Psoas muscle (tissue), 8 donors: ENCODE measurements around the gene HEXD. TPM values are rescaled to one million over a fixed set of nuclear protein-coding genes. Genes with fewer than 3 reads are reported as not detected.

Experiments used
- ATAC-seq, 4 donors: fragments of 200-7000 bp; cut with Tn5 transposase; one replicate each; pipeline ENCODE4 v1.9.1; 2020; ENCODE audit warnings: moderate library complexity in 3 of 4, mild to moderate bottlenecking in 2 of 4
- DNase-seq, 2 donors: peaks; one replicate each; pipeline ENCODE4 v3.0.0-alpha.2; 2020
- H3K27ac ChIP-seq: fragments of 200-600 bp; one replicate; pipeline ENCODE4 v1.8.0; 2022
- H3K27me3 ChIP-seq, 3 donors: fragments of 200-600 bp in 1 of 3; one replicate each; pipeline versions ENCODE4 v1.6.1 to v1.8.0; 2013 to 2022; ENCODE audit warnings: low read length in 2 of 3, mild to moderate bottlenecking in 2 of 3, moderate library complexity in 1 of 3; ENCODE audit not compliant: insufficient read depth in 3 of 3
- H3K36me3 ChIP-seq, 2 donors: fragments of 200-600 bp in 1 of 2; one replicate each; pipeline versions ENCODE4 v1.6.1 to v1.8.0; 2013 to 2022; ENCODE audit warnings: low read depth in 1 of 2, mild to moderate bottlenecking in 1 of 2, moderate library complexity in 1 of 2; ENCODE audit not compliant: insufficient read depth in 1 of 2
- H3K4me1 ChIP-seq: fragments of 200-600 bp; one replicate; pipeline ENCODE4 v1.8.0; 2022
- H3K4me3 ChIP-seq: fragments of 200-600 bp; one replicate; pipeline ENCODE4 v1.8.0; 2022; ENCODE audit warnings: mild to moderate bottlenecking
- H3K9me3 ChIP-seq: fragments of 200-600 bp; one replicate; pipeline ENCODE4 v1.8.0; 2022
- CTCF ChIP-seq: fragments of 200-600 bp; IDR thresholded peaks from one replicate; pipeline ENCODE4 v1.8.0; 2022; ENCODE audit warnings: antibody characterized with exemption
- WGBS, 3 donors: extraction: QIAGEN DNeasy Blood & Tissue Kit; methylation state at CpG; one replicate each; pipeline versions ENCODE4 v1.1.6 to v1.1.7; 2013; 5-methylcytosine and 5-hydroxymethylcytosine counted together
- intact Hi-C, 2 donors: fragments of 100-400 bp; cut with DNase I; formaldehyde crosslinking; loops; one replicate each; pipeline versions ENCODE4 v1.11.0 to v1.14.2; 2022
- polyA plus RNA-seq, 3 donors: library from polyadenylated mRNA; stranded (reverse); fragments of 200-250 nt; gene quantifications; one replicate each; pipeline ENCODE4 v1.2.3, GENCODE V29; 2013
- total RNA-seq, 4 donors: library from RNA; stranded (reverse); fragmentation: NEBNext Ultra II Directional in 2 of 4; extraction: Animal tissue kit (Norgen Biotek cat#: 25700) in 2 of 4; gene quantifications; one replicate each; pipeline versions ENCODE4 v1.2.1 to v1.2.4, GENCODE V29; 2021 to 2023
- donor health status: healthy with polysubstance abuse.
- donor health status: DM: no; HTN: no; CAD: no; lungs with moderate emphysema.
- donor health status: Bipolar disorder and iron deficiency.
- donor health status: healthy.
- donor health status: DM: yes; HTN: yes; CAD: no.
- donor health status: DM: no; HTN: no; CAD: no.
- donor health status: DM: no; HTN: no; CAD: no.
- donor health status: DM: yes; HTN: yes; CAD: no.

Gene HEXD
- total and polyA plus RNA-seq, 7 donors, result 17.4 to 29.8 (median 21.3) TPM

DNA sequence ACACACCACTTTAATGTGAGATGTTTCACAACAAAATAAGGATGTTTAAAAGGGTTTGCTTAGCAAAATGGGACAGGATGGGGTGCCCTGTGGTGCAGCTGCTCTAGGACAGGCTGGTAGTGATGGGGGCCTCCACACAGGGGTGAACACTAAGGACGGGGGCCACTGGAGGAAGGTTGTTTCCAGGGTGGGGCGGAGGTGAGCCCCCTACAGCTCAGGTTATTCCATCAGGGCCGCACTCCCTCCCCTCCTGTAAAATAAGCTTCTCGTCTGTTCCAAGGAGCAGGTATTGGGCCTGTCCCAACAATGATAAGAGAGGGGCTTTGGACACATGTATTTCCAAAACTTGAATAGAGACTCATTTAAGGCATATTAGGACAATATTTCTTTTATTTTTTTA is 1.9 kb upstream of the HEXD start:
- WGBS, 3 donors, result 93 to 94% (median 93%) methylated on average over 4 of the region's 4 CpGs
- no peak for ATAC-seq
- no peak overlapping the region for H3K4me3 ChIP-seq
- peaks cover 15% of the 10 kb centered on the region for H3K4me1 ChIP-seq
- no peak for TF ChIP-seq CTCF
- no peaks in the 10 kb centered on the region for H3K27me3 ChIP-seq
- intact Hi-C loops, result no loop called here
- peaks cover 0 to 37% of the 10 kb centered on the region in 2 donors for H3K36me3 ChIP-seq
- H3K9me3 ChIP-seq, result no peaks in the 10 kb centered on the region
- H3K27ac ChIP-seq, result no peak overlapping the region
- no peak for DNase-seq

DNA sequence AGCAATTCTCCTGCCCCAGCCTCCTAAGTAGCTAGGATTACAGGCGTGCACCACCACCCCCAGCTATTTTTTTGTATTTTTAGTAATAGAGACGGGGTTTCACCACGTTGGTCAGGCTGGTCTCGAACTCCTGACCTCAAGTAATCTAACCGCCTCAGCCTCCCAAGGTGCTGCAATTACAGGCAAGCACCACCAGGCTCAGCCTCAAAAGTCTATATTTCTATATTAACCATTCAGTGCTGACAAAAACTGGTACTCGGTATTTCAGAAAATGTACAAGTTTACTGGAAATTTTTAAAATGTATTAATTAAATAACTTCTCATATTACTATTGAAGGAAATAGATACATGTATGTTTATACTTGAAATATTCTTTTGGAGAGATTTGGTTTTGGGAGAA is 1.4 kb upstream of the HEXD start:
- Histone ChIP-seq H3K9me3 (no peaks in the 10 kb centered on the region), H3K27ac (no peak overlapping the region), H3K36me3 (peaks cover 0 to 42% of the 10 kb centered on the region in 2 donors), H3K4me1 (peaks cover 15% of the 10 kb centered on the region), H3K4me3 (no peak overlapping the region), H3K27me3 (no peaks in the 10 kb centered on the region)
- DNase-seq (no peak), ATAC-seq (no peak)
- WGBS, 3 donors, result 89 to 92% (median 92%) methylated on average over 6 of the region's 6 CpGs
- no peak for TF ChIP-seq CTCF
- intact Hi-C loops, result no loop called here

DNA sequence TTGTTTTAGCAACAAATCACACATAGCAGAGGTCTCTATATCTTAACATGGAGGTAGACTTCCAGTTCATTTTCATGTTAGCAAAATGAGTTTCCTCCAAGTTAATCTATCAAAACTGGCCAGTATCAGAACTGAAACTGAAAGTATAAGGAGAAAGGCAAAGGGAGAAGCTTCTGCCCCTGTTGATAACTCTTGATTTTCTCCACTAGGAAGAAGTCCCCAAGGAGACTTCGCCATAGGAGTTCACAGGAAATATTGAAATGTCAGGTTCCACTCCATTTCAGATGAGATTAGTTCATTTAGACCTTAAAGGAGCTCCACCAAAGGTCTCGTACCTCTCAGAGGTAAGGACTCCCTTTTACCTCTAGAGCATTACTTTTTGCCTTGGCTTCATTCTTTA is 1.4 kb downstream of the HEXD start:
- Histone ChIP-seq H3K27ac (no peak overlapping the region), H3K27me3 (no peaks in the 10 kb centered on the region), H3K4me3 (peak overlapping the region; percentile 92), H3K36me3 (peaks cover 0 to 38% of the 10 kb centered on the region in 2 donors), H3K4me1 (peaks cover 15% of the 10 kb centered on the region), H3K9me3 (peaks cover 4% of the 10 kb centered on the region)
- intact Hi-C loops, result no loop called here
- no peak for TF ChIP-seq CTCF
- DNase-seq, result no peak
- WGBS, 3 donors, result 87 to 96% (median 91%) methylated on average over 2 of the region's 2 CpGs
- no peak for ATAC-seq

- no peak overlapping the region for H3K4me3 ChIP-seq
- TF ChIP-seq CTCF, result peak; percentile 35
- intact Hi-C loops, result no loop called here
- H3K9me3 ChIP-seq, result peaks cover 4% of the 10 kb centered on the region
- DNase-seq, result no peak
- H3K27ac ChIP-seq, result no peak overlapping the region
- H3K27me3 ChIP-seq, result no peaks in the 10 kb centered on the region
- peak in 1 of 4 donors; percentile 36 for ATAC-seq
- peaks cover 0 to 41% of the 10 kb centered on the region in 2 donors for H3K36me3 ChIP-seq
- H3K4me1 ChIP-seq, result peaks cover 4% of the 10 kb centered on the region
- WGBS, 3 donors, result 76 to 77% (median 77%) methylated on average over 25 of the region's 25 CpGs
These were observed 6.1 kb downstream of the HEXD start for GRCh38 chr17:82424001-82424862.

- no peak for TF ChIP-seq CTCF
- peaks cover 4% of the 10 kb centered on the region for H3K9me3 ChIP-seq
- no peak overlapping the region for H3K27ac ChIP-seq
- intact Hi-C loops, result no loop called here
- no peak overlapping the region for H3K4me3 ChIP-seq
- H3K4me1 ChIP-seq, result no peaks in the 10 kb centered on the region
- WGBS, 3 donors, result 91 to 100% (median 98%) methylated on average over 2 of the region's 2 CpGs
- no peaks in the 10 kb centered on the region for H3K27me3 ChIP-seq
- peaks cover 0 to 44% of the 10 kb centered on the region in 2 donors for H3K36me3 ChIP-seq
- DNase-seq, result no peak
- ATAC-seq, result no peak
These were observed 6.7 kb downstream of the HEXD start for GRCh38 chr17:82424863-82425159.
